ENCODE data around the gene CGB8.

The CGB8 gene

GRCh38 chr19:49004964-49005614, 43.8 kb downstream of the CGB8 start:
- DNase-seq: no peak

- DNase-seq: no peak
These were observed 44.8 kb downstream of the CGB8 start for GRCh38 chr19:49004133-49004532.

GRCh38 chr19:48999481-49000325, 49.2 kb downstream of the CGB8 start:
- peak; percentile 18 for DNase-seq

- DNase-seq: peak; percentile 16
These were observed 50.9 kb downstream of the CGB8 start for GRCh38 chr19:48997972-48998371.
